Measurements from ENCODE around the gene IL4I1. TPM values are rescaled to one million over a fixed set of nuclear protein-coding genes. Genes with fewer than 3 reads are reported as not detected.

IL4I1 gene
- total RNA-seq, 4 donors from 2014 or later: 0.56 to 0.91 (median 0.73) TPM

DNA sequence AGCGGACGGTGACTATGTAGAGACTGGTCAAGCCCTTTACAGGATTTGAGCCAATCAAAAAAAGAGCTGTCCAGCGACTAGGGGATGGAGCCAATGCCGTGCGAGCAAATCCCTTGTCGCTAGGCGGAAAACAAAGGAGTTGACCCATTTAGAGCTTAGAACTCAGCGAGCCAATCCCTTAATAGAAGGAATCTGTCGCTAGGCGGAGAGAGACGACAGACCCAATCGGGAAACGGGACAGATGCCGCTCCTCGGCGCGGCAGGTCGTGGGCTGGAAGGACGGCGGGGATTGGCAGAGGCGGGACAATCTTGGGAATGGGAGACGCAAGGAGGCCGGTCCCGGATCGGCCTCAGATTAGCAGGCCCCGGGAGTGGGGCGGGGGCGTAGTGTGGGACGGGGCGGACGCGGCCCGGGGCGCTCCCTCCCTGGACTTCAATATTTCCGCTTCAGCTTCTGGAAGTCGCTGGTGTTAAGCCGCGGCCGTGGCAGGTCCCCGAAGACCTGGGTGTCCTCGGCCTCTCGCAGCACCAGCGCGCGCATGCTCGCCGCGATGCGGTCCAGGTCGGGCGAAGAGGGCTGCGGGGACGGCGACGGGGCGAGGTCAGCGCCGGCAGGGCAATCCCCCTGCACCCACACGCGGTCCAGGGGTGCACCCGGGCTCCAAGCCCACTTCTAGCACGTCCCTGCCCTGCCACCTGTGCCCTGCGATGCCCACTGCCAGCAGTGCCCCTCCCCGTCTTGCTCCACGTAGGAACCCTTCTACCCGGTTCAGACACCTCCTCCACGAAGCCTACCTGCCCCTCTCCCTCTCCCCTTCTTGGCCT, 27.0 kb downstream of the IL4I1 start:
- TF ChIP-seq, protein P1, sequence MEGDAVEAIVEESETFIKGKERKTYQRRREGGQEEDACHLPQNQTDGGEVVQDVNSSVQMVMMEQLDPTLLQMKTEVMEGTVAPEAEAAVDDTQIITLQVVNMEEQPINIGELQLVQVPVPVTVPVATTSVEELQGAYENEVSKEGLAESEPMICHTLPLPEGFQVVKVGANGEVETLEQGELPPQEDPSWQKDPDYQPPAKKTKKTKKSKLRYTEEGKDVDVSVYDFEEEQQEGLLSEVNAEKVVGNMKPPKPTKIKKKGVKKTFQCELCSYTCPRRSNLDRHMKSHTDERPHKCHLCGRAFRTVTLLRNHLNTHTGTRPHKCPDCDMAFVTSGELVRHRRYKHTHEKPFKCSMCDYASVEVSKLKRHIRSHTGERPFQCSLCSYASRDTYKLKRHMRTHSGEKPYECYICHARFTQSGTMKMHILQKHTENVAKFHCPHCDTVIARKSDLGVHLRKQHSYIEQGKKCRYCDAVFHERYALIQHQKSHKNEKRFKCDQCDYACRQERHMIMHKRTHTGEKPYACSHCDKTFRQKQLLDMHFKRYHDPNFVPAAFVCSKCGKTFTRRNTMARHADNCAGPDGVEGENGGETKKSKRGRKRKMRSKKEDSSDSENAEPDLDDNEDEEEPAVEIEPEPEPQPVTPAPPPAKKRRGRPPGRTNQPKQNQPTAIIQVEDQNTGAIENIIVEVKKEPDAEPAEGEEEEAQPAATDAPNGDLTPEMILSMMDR (IDR thresholded peaks at IDR 0.05): peak in 3 of 6 experiments; percentile 4 to 26 (median 12)
- TF ChIP-seq POLR2A (IDR thresholded peaks at IDR 0.05): peak in 3 of 4 donors; percentile 30 to 89 (median 33)
- peak overlapping the region; percentile 47 to 74 (median 60) for H3K4me3 ChIP-seq
- H3K4me1 ChIP-seq: peaks cover 28 to 79% (median 46%) of the 10 kb centered on the region in 3 donors
- no peaks in the 10 kb centered on the region for H3K9me3 ChIP-seq
- intact Hi-C loops (cut with DNase I): loop anchor here (10.0 kb wide), 1 partner anchor 55 kb away; the partner anchor contains the start of genes FUZ and MED25
- WGBS, 2 donors: 0% methylated on average over 21 to 30 of the region's 67 CpGs
- H3K27me3 ChIP-seq: no peaks in the 10 kb centered on the region
- DNase-seq: peak; percentile 76
- H3K27ac ChIP-seq: peak overlapping the region; percentile 91 to 97 (median 92)
- peaks cover 0 to 44% (median 4%) of the 10 kb centered on the region in 3 donors for H3K36me3 ChIP-seq

- DNase-seq: no peak
- H3K27me3 ChIP-seq: no peaks in the 10 kb centered on the region
- peak overlapping the region; percentile 86 to 97 (median 94) for H3K27ac ChIP-seq
- peaks cover 0 to 44% (median 8%) of the 10 kb centered on the region in 3 donors for H3K36me3 ChIP-seq
- intact Hi-C loops (cut with DNase I): no loop called here
- H3K4me3 ChIP-seq: peak overlapping the region; percentile 24 to 62 (median 52)
- WGBS, 2 donors: 1 to 3% methylated on average over 10 to 11 of the region's 15 CpGs
- H3K9me3 ChIP-seq: no peaks in the 10 kb centered on the region
- no peak for TF ChIP-seq POLR2A (IDR thresholded peaks at IDR 0.05)
- H3K4me1 ChIP-seq: peaks cover 28 to 74% (median 43%) of the 10 kb centered on the region in 3 donors
These were observed 27.6 kb downstream of the IL4I1 start for GRCh38 chr19:49869009-49869483.

DNA sequence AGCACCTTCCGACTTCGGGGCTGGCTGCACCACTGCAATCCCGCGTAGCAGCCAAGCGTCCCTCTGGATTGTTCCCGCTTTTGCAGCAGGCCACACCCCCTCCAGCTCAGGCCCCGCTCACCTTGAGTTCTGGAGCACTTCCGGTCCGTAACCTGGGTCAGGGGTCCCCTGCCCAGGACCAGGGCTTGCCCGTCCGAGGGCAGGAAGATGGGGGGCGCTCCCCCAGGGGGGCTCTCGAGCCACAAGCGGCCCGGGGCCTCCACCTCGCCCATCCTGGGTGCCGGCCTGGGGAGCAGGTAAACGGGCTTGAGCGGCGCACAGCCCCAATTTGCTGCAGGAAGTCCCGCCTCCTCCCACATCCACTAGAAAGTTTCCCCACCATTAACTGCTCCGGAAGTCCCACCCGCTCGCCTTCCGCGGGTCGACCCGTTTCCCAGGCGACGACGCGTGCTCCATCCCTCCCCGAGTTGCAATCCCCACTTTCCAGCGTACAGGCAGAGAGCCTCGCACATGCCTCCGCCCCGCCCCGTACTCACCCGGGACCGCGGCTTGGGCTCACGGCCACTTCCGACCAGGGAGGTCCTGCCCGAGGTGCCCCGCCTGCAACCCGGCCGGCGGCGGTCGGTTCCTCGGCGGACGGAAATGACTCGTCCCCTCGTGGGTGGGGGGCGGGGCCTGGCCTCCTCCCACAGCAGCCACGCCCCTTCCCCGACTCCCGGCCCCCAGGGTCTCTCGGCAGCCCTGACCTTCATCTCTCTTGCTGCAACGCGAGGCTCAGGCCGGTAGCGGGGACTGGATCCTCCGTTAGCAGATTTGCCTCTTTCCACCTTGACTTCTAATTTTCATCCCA, 29.5 kb downstream of the IL4I1 start, which contains the start of gene PNKP:
Gene PNKP, minus strand, starts transcription at position 644 of the 850 bp plus-strand sequence. Its CDS starts 372 bp downstream, at position 272.
- Histone ChIP-seq H3K4me1 (peaks cover 23 to 70% (median 43%) of the 10 kb centered on the region in 3 donors), H3K27me3 (no peaks in the 10 kb centered on the region), H3K4me3 (peak within 1 kb of the TSS; percentile 74 to 88 (median 82)), H3K9me3 (no peaks in the 10 kb centered on the region), H3K27ac (peak within 1 kb of the TSS; percentile 87 to 97 (median 94)), H3K36me3 (peaks cover under 1 to 44% (median 21%) of the 10 kb centered on the region in 3 donors)
- DNase-seq: peak; percentile 84
- TF ChIP-seq, protein P1 (IDR thresholded peaks at IDR 0.05): no peak
- TF ChIP-seq POLR2A (IDR thresholded peaks at IDR 0.05): peak in 3 of 4 donors; percentile 20 to 74 (median 26)
- WGBS, 2 donors: 0 to 2% methylated on average over 9 to 21 of the region's 65 CpGs
- intact Hi-C loops (cut with DNase I): no loop called here

- TF ChIP-seq, protein P1 (IDR thresholded peaks at IDR 0.05): no peak
- no peak for TF ChIP-seq POLR2A (IDR thresholded peaks at IDR 0.05)
- 90 to 91% methylated on average over 11 to 13 of the region's 13 CpGs for WGBS, 2 donors
- peaks cover 17 to 52% (median 34%) of the 10 kb centered on the region in 3 donors for H3K36me3 ChIP-seq
These were observed 31.8 kb downstream of the IL4I1 start for GRCh38 chr19:49864890-49865289.

DNA sequence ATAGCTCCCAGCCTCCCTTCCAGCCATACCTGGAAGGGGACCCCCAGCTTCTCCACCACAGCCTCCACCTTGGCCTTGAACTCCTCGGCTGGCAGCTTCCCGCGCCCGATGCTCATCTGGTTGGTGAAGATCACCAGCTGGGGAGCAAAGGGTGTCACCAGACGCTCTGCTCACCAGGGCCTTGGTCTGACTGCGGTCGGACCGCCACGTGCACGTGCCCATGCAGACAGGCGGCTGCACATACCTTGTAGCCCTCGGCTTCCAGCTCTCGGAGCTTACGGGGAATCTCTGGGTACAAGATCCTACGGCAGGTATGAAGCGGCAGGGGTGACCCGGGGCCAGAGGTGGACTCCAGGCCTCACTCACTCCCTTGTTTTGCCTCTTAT, 32.8 kb downstream of the IL4I1 start:
- no peak overlapping the region for H3K27ac ChIP-seq
- peaks cover 15 to 65% (median 34%) of the 10 kb centered on the region in 3 donors for H3K4me1 ChIP-seq
- 97% methylated on average over 4 of the region's 17 CpGs; no CpG with 5 or more reads in 1 of the 2 donors for WGBS, 2 donors
- H3K4me3 ChIP-seq: no peak overlapping the region
- peaks cover 17 to 62% (median 40%) of the 10 kb centered on the region in 3 donors for H3K36me3 ChIP-seq
- TF ChIP-seq, protein P1 (IDR thresholded peaks at IDR 0.05): no peak
- TF ChIP-seq POLR2A (IDR thresholded peaks at IDR 0.05): no peak
- intact Hi-C loops (cut with DNase I): no loop called here
- H3K27me3 ChIP-seq: no peaks in the 10 kb centered on the region
- H3K9me3 ChIP-seq: no peaks in the 10 kb centered on the region
- no peak for DNase-seq

More at GRCh38 chr19:49864890-49865289, 31.8 kb downstream of the IL4I1 start:
- peak overlapping the region in 3 of 4 donors; percentile 18 to 97 (median 92) for H3K27ac ChIP-seq
- H3K27me3 ChIP-seq: no peaks in the 10 kb centered on the region
- DNase-seq: no peak
- H3K4me3 ChIP-seq: no peak overlapping the region
- no peaks in the 10 kb centered on the region for H3K9me3 ChIP-seq
- intact Hi-C loops (cut with DNase I): no loop called here
- H3K4me1 ChIP-seq: peaks cover 17 to 72% (median 37%) of the 10 kb centered on the region in 3 donors

All from esophagus squamous epithelium (tissue), 5 donors.